ENCODE results near the gene PLOD2.

PLOD2 gene

GRCh38 chr3:146130881-146131371 is 30.1 kb downstream of the PLOD2 start:
- DNase-seq (ENCODE audit: low spot score) = no peak
- TF ChIP-seq CTCF (IDR thresholded peaks at IDR 0.05; ENCODE audit: extremely low read depth, missing control alignments) = no peak

GRCh38 chr3:146129750-146130149 is 31.2 kb downstream of the PLOD2 start:
- no peak for DNase-seq (ENCODE audit: low spot score)
- no peak for TF ChIP-seq CTCF (IDR thresholded peaks at IDR 0.05; ENCODE audit: extremely low read depth, missing control alignments)

GRCh38 chr3:146128939-146129338 is 32.0 kb downstream of the PLOD2 start:
- no peak for TF ChIP-seq CTCF (IDR thresholded peaks at IDR 0.05; ENCODE audit: extremely low read depth, missing control alignments)
- no peak for DNase-seq (ENCODE audit: low spot score)

- no peak for TF ChIP-seq CTCF (IDR thresholded peaks at IDR 0.05; ENCODE audit: extremely low read depth, missing control alignments)
- DNase-seq (ENCODE audit: low spot score) = no peak
Measured at GRCh38 chr3:146128179-146128578, 32.8 kb downstream of the PLOD2 start.

GRCh38 chr3:146125951-146126350 is 35.0 kb downstream of the PLOD2 start:
- DNase-seq (ENCODE audit: low spot score) = no peak
- no peak for TF ChIP-seq CTCF (IDR thresholded peaks at IDR 0.05; ENCODE audit: extremely low read depth, missing control alignments)

- DNase-seq (ENCODE audit: low spot score) = no peak
- no peak for TF ChIP-seq CTCF (IDR thresholded peaks at IDR 0.05; ENCODE audit: extremely low read depth, missing control alignments)
Measured at GRCh38 chr3:146124126-146124801, 36.7 kb downstream of the PLOD2 start.

- TF ChIP-seq CTCF (IDR thresholded peaks at IDR 0.05; ENCODE audit: extremely low read depth, missing control alignments) = no peak
- DNase-seq (ENCODE audit: low spot score) = no peak
Measured at GRCh38 chr3:146117406-146118285, 43.3 kb downstream of the PLOD2 start.

Measured in GM20000 (cell line).